Activated T-cell treated with anti-CD3 and anti-CD28 coated beads for 48 hours (primary cell): ENCODE results near the gene CTSE.

Source experiments
- DNase-seq: peaks from one replicate; pipeline ENCODE4 v3.0.0-alpha.2; 2020; ENCODE audit warnings: low read depth

CTSE gene

GRCh38 chr1:206049919-206050600 is 26.4 kb upstream of the CTSE start:
- no peak for DNase-seq

DNA sequence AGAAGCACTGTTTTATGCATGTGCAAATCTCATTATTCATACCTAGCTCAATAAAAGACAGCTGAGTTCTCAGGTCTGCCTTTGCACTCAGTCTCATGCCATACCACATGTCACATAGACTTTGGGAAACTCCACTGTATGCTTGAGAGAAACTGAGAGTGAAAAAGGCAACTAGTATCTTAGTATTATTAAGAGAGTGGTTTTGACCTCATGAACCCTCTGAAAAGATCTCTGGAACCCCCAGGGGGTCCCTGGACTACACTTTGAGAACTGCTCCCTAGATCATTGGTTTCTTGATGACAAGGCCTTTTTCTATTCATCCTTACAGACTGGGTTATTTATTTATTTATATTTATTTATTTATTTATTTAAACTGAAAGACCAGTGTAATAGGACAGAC is 25.6 kb upstream of the CTSE start:
- no peak for DNase-seq

- no peak for DNase-seq
Observed at GRCh38 chr1:206048582-206048981, 24.9 kb upstream of the CTSE start.

GRCh38 chr1:206047271-206047670 is 23.6 kb upstream of the CTSE start:
- no peak for DNase-seq

- DNase-seq: no peak
Observed at GRCh38 chr1:206041640-206042039, 17.9 kb upstream of the CTSE start.

- no peak for DNase-seq
Observed at GRCh38 chr1:206040328-206040727, 16.6 kb upstream of the CTSE start.

DNA sequence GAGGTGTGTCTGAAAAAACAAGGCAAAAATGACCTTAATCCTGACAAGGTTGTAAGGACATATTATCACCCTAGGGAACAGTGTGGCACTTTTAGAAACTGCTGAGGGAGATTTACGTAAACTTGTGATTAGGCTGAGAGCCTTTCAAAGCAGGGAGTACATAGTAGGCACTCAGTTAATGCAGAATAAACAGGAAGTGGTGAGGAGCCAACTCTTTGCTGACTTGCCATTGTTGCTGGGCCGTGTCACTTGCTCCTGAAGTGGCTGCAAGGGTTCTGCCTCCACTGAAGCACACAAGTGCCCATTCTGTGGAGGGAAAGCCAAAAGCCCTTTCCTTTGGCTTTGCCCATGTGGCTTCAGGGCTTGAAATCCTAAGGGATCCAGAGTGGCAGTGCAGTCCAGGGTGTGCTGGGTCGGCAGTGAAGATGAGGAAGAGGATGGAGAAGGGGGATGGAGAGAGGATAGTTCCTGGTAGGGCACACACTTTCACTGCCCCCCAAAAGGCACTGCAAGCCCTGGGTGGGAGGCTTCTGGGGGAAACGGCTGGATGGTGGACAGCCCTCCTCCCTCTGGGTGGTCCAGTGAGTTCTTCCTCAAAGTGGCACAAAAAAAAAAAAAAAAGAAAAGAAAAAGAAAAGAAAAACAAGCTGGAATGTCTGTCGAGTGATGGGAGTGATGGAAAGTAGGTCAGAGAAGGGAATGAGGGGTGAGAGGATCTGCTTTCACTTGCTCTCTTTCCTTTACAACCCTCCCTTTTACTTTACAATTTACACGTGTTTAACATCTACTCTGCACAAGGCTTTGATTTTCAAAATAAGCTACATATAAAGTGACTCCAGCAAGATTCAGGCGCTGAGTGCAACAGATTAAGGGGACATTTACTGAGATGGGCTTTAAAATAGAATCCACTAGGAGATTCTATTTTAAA is 15.6 kb upstream of the CTSE start:
- DNase-seq: no peak

DNA sequence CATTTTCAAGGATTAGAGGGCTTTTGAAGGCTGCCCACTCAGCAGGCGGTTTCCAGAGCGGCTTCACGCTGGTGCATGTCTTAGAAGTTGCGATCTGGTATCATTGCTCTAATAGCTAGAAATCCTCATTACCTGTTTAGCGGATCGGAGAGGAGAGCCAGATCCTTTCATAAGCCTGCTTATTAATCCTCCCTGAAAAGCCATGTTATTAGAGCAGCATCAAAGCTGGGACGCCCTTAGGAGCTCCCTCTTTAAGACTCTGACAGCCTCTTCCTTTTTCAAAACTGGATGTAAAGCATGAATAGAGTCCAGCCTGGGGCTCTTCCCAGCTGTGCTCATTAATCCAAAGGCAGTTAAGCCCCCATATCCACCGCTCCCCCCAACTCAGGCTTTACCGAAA is 13.9 kb upstream of the CTSE start:
- no peak for DNase-seq

GRCh38 chr1:206036663-206037455 is 13.2 kb upstream of the CTSE start:
- DNase-seq: no peak

DNA sequence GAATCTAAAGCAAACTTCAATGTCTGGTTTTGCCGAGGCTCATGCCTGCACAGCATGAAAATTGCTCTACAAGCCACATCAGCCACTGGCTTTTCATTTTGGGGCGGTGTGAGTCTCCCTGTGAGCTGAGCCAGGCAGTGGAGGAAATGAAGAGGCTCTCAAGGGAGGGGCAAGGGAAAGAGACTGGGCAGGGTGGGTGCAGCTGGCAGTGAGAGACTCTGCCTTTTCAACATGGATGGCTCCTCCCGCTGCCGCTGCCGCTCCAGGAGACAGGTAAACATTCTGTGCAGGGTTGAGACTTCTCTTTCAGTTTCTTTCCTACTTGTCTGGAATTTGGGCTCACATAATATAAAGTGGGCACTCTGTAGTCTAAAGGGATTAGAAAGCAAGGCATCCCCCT is 11.3 kb upstream of the CTSE start:
- DNase-seq: no peak

DNA sequence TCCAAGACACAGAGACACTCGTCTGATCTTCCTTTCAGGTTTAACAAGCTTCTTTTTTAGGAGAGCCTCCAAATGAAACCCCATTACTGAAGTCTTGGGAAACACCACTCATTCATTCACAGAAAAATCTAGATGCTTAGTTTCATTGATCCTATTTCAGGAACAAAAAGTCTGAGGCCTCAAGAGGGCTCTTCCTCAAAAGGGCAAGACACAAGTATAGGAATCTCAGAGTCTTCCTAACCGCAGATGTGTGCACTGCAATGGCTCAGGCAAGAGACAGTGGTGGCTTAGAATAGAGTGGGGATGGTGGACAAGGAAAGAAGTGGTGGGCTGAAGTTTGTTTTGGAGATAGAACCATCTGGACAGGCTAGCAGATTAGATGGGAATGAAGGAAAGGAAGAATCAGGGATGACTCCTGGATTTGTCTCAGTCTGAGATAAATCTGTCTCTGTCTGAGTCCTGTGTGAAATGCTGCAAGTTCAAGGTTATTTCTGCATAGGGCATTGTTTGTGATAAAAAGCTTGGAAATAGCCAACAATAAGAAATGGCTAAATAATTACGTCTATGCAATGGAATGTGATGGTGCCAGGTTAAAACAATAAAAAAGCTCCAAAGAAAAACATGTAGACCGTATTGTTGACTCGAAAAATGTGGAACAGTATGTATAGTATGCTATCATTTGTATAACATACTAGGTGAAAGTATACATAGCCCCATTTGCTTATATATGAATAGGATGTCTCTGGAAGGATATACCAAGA is 8.9 kb upstream of the CTSE start:
- DNase-seq: no peak

DNA sequence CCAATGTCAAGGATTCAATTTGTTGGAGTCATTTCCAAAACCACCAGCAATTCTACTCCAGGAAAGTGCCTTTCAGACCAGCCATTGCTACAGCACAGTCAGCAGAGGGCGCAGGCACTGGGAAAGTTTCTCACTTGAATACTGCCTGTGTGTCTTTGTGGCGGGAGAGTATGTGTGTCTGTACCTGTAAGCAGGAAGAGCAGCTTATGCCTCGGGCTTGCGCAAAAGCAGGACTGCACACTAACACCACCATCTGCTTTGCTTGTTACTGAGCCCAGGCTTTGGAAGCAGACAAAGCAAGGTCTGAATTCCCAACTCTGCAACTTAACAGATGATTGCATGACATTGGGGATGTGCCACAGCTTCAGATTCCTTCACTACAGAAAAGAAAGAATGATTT is 7.0 kb upstream of the CTSE start:
- DNase-seq: peak; percentile 52

- no peak for DNase-seq
Observed at GRCh38 chr1:206030191-206030590, 6.5 kb upstream of the CTSE start.

DNA sequence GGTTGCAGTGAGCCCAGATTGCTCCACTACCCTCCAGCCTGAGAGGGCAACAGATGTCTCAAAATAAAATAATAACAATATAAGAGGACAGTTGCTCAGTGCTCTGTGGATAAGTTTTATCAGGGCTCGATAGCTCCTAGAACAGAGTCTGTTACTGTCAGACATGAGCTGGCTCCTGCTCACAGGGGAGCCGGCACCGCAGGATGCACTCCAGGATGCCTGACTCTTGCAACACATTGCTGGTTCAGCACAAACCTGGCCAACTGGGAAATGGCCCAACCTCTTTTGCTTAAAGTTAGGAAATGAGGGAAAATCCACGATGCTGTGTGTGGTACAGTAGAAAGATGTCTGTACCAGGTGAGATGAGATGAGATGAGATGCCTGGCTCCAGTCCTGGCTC is 5.8 kb upstream of the CTSE start:
- no peak for DNase-seq

DNA sequence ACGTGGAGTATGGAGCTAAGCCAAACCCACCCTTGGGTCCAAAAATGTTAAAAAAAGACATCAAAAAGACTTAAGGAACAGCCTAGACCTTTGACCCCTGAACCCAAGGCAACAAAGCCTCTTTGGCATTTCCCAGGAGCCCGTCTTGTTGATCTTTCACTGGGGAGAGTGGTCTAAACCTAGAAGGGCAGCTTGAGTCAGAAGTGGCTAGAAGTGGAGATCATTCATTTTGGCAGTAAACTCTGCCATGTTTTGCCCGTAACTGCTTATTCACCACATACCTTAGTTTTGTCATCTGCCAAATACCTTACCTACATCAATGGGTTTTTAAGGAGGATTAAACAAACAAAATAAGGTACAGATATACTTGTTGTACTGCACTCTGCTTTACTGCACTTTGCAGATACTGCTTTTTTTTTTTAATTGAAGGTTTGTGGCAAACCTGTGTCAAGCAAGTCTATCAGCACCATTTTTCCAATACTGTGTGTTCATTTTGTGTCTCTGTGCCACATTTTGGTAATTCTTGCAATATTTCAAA is 1.7 kb upstream of the CTSE start:
- DNase-seq: no peak

DNA sequence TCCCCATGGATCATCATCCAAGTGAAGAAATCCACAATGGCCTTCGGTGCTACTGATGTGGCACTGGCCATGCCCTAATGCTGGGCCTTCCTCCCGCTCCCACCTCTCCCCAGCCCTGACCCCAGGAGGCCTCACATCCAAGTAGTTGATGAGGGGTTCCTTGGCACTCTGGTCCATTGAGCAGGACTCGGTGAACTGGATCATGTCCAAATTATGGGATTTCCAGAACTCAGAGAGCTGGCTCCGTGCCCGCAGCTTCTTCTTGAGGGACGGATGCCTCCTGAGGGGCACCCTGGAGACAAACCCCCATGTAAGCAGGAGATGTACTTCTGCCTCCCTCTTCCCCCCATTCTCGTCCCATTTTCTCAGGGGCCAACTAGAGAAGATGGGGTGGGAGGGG is 929 bp downstream of the CTSE start:
- DNase-seq: no peak

- no peak for DNase-seq
Observed at GRCh38 chr1:206021626-206022365, 1.9 kb downstream of the CTSE start.

GRCh38 chr1:206021008-206021625 is 2.6 kb downstream of the CTSE start:
- no peak for DNase-seq

DNA sequence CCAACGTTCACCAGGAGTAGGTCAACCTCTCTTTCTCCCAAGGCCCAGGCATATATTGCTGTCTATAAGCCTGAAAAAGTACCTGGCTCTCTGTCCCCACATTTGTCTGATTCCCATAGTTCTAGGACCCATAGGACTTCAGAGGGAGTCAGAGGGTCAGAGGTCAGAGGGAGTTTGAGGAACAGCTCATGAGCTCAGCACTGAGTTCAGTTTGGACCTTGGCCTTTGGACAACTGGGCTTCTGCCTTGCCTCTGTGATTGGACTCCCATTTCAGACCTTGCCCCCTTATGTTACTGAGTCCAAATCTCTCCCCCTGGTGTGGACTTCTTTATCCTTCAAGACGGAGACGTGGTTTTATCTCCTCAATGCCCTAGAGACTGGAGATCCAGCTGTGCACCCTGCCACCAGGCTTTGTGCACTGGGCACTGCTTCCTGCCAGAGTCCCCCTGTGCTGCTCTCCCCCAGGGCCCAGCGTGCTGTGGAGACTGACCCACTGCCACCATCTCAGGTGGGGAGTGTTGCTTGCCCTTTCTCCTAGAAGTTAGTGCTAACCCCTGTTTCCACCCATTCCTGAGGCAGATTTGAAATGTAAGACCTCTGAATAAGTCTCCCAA is 3.2 kb downstream of the CTSE start:
- no peak for DNase-seq

GRCh38 chr1:206015071-206015470 is 8.6 kb downstream of the CTSE start:
- DNase-seq: no peak
